Forelimb muscle (tissue), 1 donor: ENCODE measurements around the gene ZNF732. TPM values are rescaled to one million over a fixed set of nuclear protein-coding genes. Genes with fewer than 3 reads are reported as not detected.
"Not testable (repeated sequence)": the region's sequence is repeated elsewhere in the genome, so short reads cannot be mapped to it uniquely, and the experiment has no call there.

Experiments
- DNase-seq: peaks from one replicate; pipeline ENCODE4 v3.0.0-alpha.2; 2013; ENCODE audit warnings: low read depth
- polyA plus RNA-seq: library from polyadenylated mRNA; unstranded; fragments of 120-200 nt; gene quantifications from one replicate; pipeline ENCODE4 v1.2.1, GENCODE V29; 2013; ENCODE audit not compliant: insufficient read length

The ZNF732 gene
- polyA plus RNA-seq, 1 donor: 0.95 TPM

DNA sequence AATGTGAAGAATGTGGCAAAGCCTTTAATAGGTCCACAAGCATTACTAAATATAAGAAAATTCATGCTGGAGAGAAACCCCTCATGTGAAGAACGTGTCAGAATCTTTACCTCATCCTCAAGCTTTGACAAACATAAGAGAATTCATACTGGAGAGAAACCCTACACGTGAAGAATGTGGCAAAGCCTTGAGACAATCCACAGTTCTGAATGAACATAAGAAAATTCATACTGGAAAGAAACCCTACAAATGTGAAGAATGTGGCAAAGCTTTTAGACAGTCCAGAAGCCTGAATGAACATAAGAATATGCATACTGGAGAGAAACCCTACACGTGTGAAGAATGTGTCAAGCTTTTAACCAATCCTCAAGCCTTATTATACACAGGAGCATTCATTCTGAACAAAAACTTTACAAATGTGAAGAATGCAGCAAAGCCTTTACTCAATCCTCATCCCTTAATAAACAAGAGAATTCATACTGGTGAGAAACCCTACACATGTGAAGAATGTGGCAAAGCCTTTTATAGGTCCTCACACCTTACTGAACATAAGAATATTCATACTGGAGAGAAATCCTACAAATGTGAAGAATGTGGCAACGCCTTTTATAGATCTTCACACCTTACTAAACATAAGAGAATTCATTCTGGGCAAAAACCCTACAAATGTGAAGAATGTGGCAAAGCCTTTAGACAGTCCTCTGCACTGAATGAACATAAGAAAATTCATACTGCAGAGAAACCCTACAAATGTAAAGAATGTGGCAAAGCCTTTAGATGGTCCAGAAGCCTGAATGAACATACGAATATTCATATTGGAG lies 51.1 kb downstream of the ZNF732 start:
- no peak for DNase-seq

DNA sequence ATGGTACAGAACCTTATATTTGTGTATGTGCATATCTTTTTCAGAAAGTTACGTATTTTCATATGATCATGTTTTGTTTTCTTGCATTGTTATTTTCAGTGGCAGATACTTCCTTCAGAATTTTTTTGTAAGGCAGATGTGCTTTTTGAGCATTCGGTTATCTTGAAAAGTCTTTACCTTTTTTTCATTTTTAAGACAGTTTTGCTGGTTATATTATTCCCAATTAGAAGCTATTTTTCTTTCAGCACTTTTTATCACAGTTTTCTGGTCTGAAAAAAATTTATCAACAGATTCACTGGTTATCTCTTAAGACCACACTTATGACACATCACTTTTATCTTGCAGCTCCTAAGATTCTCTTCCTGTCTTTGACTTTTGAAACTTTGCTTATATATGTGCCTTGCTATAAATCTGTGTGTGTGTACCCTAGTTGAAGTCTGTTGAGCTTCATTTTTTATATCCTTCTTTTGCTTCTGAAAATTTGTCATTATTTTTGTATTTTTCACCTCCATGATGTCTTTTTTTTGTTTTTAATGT lies 53.1 kb downstream of the ZNF732 start:
- no peak for DNase-seq

DNA sequence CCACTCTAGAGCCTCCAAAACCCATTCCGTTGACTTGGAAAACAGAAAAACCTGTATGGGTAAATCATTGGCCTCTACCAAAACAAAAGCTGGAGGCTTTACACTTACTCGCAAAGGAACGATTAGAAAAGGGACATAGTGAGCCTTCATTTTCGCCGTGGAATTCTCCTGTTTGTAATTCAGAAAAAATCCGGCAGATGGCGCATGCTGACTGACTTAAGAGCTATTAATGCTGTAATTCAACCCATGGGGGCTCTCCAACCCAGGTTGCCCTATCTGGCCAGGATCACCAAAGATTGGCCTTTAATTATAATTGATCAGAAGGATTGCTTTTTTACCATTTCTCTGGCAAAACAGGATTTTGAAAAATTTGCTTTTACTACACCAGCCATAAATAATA lies 60.8 kb downstream of the ZNF732 start:
- DNase-seq: no peak

DNA sequence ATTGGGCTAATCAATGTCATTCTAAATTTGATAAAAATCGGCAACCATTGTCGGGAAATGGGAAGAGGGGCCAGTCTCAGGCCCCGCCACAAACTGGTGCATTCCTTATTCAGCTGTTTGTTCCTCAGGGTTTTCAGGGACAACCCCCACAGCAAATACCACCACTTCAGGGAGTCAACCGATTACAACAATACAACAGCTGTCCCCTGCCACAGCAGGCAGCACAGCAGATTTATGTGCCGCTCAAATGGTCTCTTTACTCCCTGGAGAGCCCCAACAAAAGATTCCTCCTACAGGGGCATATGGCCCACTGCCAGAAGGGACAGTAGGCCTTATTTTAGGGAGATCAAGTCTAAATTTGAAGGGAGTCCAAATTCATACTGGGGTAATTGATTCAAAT lies 61.8 kb downstream of the ZNF732 start:
- DNase-seq: no peak

DNA sequence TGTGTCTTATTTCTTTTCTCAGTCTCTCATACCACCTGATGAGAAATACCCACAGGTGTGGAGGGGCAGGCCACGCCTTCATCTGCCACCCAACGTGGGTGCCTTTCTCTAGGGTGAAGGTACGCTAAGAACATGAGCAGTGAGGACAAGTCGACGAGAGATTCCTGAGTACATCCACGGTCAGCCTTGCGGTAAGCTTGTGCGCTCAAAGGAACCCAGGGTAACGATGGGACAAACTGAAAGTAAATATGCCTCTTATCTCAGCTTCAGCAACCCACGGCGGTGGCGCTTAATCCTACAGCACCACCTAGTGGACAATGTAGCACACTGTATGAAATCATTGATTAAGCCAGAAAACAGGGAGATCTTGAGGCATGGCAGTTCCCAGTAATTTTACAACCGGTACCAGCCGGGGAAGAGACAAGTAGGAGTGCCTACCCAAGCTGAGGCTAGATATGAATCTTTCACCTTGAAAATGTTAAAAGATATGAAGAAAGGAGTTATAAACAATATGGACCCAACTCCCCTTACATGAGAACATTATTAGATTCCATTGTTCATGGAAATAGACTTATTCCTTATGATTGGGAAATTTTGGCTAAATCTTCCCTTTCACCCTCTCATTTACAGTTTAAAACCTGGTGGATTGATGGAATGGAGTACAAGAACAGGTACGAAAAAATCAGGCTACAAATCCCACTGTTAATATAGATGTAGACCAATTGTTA lies 63.0 kb downstream of the ZNF732 start:
- peak; percentile 5 for DNase-seq

DNA sequence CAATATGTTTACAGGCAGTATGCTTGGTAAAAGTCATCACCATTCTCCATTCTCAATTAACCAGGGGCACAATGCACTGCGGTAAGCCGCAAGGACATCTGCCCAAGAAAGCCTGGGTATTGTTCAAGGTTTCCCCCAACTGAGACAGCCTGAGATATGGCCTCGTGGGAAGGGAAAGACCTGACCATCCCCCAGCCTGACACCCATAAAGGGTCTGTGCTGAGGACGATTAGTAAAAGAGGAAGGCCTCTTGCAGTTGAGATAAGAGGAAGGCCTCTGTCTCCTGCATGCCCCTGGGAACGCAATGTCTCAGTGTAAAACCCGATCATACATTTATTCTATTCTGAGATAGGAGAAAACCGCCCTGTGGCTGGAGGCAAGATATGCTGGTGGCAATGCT lies 63.9 kb downstream of the ZNF732 start:
- not testable (repeated sequence) for DNase-seq

DNA sequence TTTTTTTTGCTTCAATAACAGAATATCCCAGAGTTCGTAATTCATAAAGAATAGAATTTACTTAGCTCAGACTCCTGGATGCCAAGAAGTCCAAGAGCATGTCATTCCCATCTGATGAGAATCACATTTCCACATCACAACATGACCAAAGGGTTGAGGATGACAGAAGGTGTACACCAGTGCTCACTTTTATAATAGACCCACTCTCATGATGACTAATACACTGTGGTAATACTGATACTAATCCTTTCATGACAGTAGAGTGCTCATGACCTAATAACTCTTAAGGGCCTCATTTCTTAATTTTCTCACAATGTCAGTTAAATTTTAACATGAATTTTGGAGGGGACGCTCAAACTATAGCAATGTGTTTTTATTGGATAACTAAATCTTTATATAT lies 69.2 kb downstream of the ZNF732 start:
- DNase-seq: no peak

DNA sequence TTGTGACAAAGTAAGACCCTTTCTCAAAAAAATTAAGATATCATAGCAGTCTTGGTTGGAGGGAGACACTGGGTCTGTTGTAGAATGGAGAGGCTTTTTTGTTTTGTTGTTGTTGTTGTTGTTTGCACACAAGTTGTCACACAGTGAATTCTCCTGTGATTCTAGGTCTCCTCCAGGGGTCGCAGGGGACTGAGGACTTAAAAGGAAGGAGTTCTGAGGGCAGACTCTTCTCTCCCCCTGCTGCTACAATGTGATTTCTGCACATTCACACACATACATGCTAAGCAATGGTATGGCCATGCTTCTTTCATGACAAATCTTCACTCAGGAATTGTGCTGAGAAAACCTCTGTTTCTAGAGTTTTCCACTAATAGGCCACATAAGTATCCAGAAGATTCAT lies 71.1 kb downstream of the ZNF732 start:
- no peak for DNase-seq

DNA sequence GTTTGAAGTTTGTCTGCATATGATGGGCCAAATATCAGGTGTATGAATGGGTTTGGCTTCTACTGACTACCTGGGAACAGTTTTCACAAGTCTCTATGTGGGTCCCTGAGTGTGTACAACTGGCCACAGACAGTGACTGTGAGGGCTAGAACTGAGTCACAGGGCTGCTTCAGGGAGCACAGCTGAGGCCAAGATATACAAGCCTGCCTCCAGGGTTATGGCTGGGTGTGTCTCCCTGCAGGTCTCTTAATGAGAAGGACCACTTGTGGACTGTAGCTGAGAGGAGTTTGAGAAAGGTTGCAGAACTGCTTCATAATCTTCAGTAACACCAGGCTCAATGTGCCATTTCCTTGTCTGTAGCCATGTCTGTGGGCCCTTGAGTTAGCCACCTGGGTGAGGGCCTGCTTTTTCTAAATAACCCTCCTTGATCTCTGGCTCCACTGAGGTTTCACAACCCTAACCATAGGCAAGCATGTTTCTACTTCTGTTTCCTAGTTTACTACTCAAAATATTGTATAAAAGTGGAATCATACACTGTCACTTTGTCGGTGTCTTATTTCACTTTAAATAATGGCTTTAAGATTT lies 81.3 kb downstream of the ZNF732 start:
- no peak for DNase-seq

Other genes starting within 250 kb of the ZNF732 start
- gene ZNF718, start 181.0 kb downstream of the ZNF732 start, polyA plus RNA-seq: 8.2 TPM
- 18.8 TPM for gene ZNF141, start 32.3 kb upstream of the ZNF732 start, polyA plus RNA-seq
- 22.0 TPM for gene ZNF721, start 193.7 kb upstream of the ZNF732 start, polyA plus RNA-seq
- 35.0 TPM for gene PIGG, start 193.7 kb upstream of the ZNF732 start, polyA plus RNA-seq